ENCODE results near the gene CCNK. TPM values are rescaled to one million over a fixed set of nuclear protein-coding genes. Genes with fewer than 3 reads are reported as not detected.

CCNK gene
- 79.8 TPM for total RNA-seq (ENCODE audit: unreplicated experiment)
- long read RNA-seq, partial matches to known transcripts = 0 of 3 reads
- long read RNA-seq, other reads (novel, unspliced or antisense) = 3 of 3 reads

DNA sequence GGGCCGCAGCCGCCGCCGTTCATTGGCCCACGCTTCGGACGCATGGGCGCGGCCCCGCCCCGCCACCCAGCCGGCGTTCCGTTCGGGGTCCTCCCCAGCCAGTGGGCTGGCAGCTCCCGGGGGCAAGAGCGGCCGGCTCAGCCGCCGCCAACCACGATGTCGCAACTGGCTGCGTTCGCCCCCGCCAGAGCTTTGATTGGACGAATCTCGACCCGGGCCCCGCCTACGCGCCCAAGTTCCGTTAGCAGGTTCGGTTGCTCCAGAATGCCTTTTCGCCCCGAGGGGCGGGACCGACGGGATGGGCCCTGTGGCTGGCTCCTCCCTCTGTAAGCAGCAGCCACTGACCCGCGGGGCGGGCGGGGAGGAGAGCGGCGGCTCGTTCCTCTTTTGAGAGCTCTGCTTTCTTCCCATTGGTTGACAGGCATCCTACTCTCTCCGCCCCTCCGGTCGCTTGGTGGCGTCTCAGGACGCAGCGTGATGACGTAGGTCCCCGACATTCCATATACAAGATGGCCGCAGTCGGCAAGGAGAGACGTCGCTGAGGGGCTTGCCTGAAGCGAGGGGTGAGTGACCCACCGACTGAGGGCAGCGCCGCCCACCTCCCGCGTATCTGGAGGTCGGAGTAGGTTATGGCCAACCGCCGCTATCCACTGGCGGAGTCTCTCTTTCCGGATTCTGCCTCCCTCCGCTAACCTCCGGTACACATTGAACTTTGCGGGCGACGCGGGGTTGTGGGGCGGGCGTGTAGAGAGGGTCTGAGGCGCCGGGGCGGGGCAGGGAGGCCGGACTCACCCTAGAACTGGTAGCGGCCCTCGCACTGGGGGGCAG lies at the start of gene CCNK:
Gene CCNK (plus strand): TSS at position 493 of the 828 bp plus-strand sequence. CDS start 11,269 bp downstream, outside the sequence.
- Mint-ChIP-seq H3K27me3 (ENCODE audit: unreplicated experiment) (peaks cover 14% of the 10 kb centered on the region), H3K36me3 (ENCODE audit: low read depth, unreplicated experiment) (peaks cover 3% of the 10 kb centered on the region), H3K27ac (ENCODE audit: unreplicated experiment) (peak within 1 kb of the TSS; percentile 98), H3K4me1 (ENCODE audit: unreplicated experiment) (peaks cover 29% of the 10 kb centered on the region), H3K4me3 (ENCODE audit: unreplicated experiment) (peak within 1 kb of the TSS; percentile 99), H3K9me3 (ENCODE audit: unreplicated experiment) (no peaks in the 10 kb centered on the region)
- DNase-seq (ENCODE audit: low spot score) = peak; percentile 99
- TF ChIP-seq CTCF (IDR thresholded peaks at IDR 0.05; ENCODE audit: unreplicated experiment) = no peak

DNA sequence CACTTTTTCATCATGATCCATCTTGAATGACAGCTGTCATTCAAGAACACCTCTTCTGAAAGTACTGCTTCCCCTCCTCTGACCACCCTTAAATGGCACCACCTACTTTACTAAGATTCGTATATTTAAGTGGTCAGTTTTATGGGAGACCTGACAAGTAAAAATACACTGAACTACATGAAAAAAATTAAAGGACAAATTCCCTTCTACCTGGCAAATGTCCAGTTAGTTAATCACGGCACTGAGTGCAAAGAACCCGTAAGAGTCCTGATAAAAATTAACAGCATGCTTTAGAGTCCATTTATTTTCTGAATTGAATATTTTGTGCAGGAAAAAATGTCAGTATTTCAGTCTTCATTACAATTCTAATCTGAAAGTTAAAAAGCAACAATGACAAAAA lies 49.2 kb upstream of the CCNK start:
- no peak for TF ChIP-seq CTCF (IDR thresholded peaks at IDR 0.05; ENCODE audit: unreplicated experiment)
- H3K27ac Mint-ChIP-seq (ENCODE audit: unreplicated experiment) = no peak overlapping the region
- peaks cover 35% of the 10 kb centered on the region for H3K36me3 Mint-ChIP-seq (ENCODE audit: low read depth, unreplicated experiment)
- peaks cover 5% of the 10 kb centered on the region for H3K9me3 Mint-ChIP-seq (ENCODE audit: unreplicated experiment)
- no peak overlapping the region for H3K4me3 Mint-ChIP-seq (ENCODE audit: unreplicated experiment)
- H3K4me1 Mint-ChIP-seq (ENCODE audit: unreplicated experiment) = peaks cover 29% of the 10 kb centered on the region
- no peaks in the 10 kb centered on the region for H3K27me3 Mint-ChIP-seq (ENCODE audit: unreplicated experiment)
- no peak for DNase-seq (ENCODE audit: low spot score)

DNA sequence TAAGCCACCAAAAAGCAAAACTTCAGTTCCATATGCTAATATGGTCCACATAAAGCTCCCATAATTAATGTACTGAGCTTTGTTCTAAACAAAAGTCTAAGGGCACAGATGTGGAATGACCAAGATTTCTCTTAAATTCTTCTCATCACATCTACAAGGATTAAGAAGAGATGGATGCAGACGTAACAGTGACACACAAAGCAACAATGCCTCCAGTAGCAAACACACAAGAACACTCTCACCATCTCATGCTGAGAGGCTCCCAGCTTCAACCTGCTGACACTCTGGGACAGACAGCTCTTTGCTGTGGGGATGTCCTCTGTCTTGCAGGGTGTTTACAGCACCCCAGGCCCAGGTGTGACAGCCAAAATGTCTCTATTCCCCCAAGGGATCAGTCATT lies 48.7 kb upstream of the CCNK start:
- peaks cover 5% of the 10 kb centered on the region for H3K9me3 Mint-ChIP-seq (ENCODE audit: unreplicated experiment)
- no peak overlapping the region for H3K4me3 Mint-ChIP-seq (ENCODE audit: unreplicated experiment)
- no peaks in the 10 kb centered on the region for H3K27me3 Mint-ChIP-seq (ENCODE audit: unreplicated experiment)
- H3K4me1 Mint-ChIP-seq (ENCODE audit: unreplicated experiment) = peaks cover 34% of the 10 kb centered on the region
- no peak for TF ChIP-seq CTCF (IDR thresholded peaks at IDR 0.05; ENCODE audit: unreplicated experiment)
- peaks cover 34% of the 10 kb centered on the region for H3K36me3 Mint-ChIP-seq (ENCODE audit: low read depth, unreplicated experiment)
- DNase-seq (ENCODE audit: low spot score) = no peak
- no peak overlapping the region for H3K27ac Mint-ChIP-seq (ENCODE audit: unreplicated experiment)

- no peak for TF ChIP-seq CTCF (IDR thresholded peaks at IDR 0.05; ENCODE audit: unreplicated experiment)
- no peaks in the 10 kb centered on the region for H3K9me3 Mint-ChIP-seq (ENCODE audit: unreplicated experiment)
- no peak for DNase-seq (ENCODE audit: low spot score)
- H3K27me3 Mint-ChIP-seq (ENCODE audit: unreplicated experiment) = peaks cover 1% of the 10 kb centered on the region
- no peak overlapping the region for H3K27ac Mint-ChIP-seq (ENCODE audit: unreplicated experiment)
- no peak overlapping the region for H3K4me3 Mint-ChIP-seq (ENCODE audit: unreplicated experiment)
- peaks cover 32% of the 10 kb centered on the region for H3K4me1 Mint-ChIP-seq (ENCODE audit: unreplicated experiment)
- peaks cover 18% of the 10 kb centered on the region for H3K36me3 Mint-ChIP-seq (ENCODE audit: low read depth, unreplicated experiment)
These were observed 45.9 kb upstream of the CCNK start for GRCh38 chr14:99435327-99435726.

Measured in endothelial cell (in vitro differentiated cells).